ENCODE measurements around the gene CRACR2B. TPM values are rescaled to one million over a fixed set of nuclear protein-coding genes. Genes with fewer than 3 reads are reported as not detected.

Gene CRACR2B
- total RNA-seq, 1 donor from 2014 or later, result 50.9 TPM

DNA sequence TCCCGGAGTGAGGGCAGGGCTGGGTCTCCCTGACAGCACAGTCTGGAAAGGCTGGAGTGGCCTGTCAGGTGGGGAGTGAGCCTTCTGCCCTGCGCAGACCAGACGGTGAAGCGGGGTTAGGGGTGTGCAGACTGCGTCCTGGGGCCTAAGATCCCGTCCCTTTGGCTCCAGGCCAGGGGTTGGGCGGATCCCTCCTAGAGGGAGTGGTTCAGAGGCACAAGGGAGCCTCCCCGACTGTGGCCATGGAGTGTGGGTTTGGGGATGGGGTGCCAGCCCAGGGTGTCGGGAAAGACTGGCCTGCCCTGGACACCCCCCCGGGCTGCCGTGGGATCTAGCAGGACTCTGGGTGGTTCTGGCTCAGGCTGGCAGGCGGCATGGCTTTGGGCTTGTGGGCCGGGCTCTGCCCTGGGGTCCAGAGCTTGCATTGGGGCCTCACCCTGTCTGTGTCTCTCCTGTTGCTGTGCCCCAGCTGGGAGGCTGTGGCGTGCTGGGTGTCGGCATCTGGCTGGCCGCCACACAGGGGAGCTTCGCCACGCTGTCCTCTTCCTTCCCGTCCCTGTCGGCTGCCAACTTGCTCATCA, 34.5 kb downstream of the CRACR2B start:
- Mint-ChIP-seq H3K9me3 (ENCODE audit: low read depth) (no peaks in the 10 kb centered on the region), H3K36me3 (ENCODE audit: insufficient read depth) (no peaks in the 10 kb centered on the region), H3K4me3 (ENCODE audit: low read depth) (no peak overlapping the region), H3K27me3 (no peaks in the 10 kb centered on the region), H3K4me1 (ENCODE audit: low read depth) (peaks cover 2% of the 10 kb centered on the region), H3K27ac (peak overlapping the region; percentile 33)
- DNase-seq (ENCODE audit: low spot score, unreplicated experiment), result no peak
- TF ChIP-seq, protein P1, sequence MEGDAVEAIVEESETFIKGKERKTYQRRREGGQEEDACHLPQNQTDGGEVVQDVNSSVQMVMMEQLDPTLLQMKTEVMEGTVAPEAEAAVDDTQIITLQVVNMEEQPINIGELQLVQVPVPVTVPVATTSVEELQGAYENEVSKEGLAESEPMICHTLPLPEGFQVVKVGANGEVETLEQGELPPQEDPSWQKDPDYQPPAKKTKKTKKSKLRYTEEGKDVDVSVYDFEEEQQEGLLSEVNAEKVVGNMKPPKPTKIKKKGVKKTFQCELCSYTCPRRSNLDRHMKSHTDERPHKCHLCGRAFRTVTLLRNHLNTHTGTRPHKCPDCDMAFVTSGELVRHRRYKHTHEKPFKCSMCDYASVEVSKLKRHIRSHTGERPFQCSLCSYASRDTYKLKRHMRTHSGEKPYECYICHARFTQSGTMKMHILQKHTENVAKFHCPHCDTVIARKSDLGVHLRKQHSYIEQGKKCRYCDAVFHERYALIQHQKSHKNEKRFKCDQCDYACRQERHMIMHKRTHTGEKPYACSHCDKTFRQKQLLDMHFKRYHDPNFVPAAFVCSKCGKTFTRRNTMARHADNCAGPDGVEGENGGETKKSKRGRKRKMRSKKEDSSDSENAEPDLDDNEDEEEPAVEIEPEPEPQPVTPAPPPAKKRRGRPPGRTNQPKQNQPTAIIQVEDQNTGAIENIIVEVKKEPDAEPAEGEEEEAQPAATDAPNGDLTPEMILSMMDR (IDR thresholded peaks at IDR 0.05; ENCODE audit: unreplicated experiment), result no peak

DNA sequence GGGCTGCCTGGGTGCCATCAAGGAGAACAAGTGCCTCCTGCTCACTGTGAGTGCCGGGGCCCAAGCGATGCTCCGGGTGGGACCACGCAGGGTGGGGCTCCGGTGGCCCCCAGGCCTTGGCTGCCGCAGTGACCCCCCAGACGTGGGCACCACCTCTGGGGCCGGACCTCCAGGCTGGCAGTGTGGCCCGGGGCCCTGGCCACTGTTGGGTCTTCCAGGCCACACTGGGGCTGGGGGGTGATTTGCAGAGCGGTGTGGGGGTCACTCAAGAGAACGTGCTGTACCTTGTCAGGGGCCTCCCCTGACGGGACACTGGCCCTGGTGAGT, 34.9 kb downstream of the CRACR2B start:
- H3K27me3 Mint-ChIP-seq, result no peaks in the 10 kb centered on the region
- no peak for DNase-seq (ENCODE audit: low spot score, unreplicated experiment)
- TF ChIP-seq, protein P1 (IDR thresholded peaks at IDR 0.05; ENCODE audit: unreplicated experiment), result no peak
- peaks cover 2% of the 10 kb centered on the region for H3K4me1 Mint-ChIP-seq (ENCODE audit: low read depth)
- no peaks in the 10 kb centered on the region for H3K36me3 Mint-ChIP-seq (ENCODE audit: insufficient read depth)
- no peaks in the 10 kb centered on the region for H3K9me3 Mint-ChIP-seq (ENCODE audit: low read depth)
- no peak overlapping the region for H3K4me3 Mint-ChIP-seq (ENCODE audit: low read depth)
- H3K27ac Mint-ChIP-seq, result no peak overlapping the region

DNA sequence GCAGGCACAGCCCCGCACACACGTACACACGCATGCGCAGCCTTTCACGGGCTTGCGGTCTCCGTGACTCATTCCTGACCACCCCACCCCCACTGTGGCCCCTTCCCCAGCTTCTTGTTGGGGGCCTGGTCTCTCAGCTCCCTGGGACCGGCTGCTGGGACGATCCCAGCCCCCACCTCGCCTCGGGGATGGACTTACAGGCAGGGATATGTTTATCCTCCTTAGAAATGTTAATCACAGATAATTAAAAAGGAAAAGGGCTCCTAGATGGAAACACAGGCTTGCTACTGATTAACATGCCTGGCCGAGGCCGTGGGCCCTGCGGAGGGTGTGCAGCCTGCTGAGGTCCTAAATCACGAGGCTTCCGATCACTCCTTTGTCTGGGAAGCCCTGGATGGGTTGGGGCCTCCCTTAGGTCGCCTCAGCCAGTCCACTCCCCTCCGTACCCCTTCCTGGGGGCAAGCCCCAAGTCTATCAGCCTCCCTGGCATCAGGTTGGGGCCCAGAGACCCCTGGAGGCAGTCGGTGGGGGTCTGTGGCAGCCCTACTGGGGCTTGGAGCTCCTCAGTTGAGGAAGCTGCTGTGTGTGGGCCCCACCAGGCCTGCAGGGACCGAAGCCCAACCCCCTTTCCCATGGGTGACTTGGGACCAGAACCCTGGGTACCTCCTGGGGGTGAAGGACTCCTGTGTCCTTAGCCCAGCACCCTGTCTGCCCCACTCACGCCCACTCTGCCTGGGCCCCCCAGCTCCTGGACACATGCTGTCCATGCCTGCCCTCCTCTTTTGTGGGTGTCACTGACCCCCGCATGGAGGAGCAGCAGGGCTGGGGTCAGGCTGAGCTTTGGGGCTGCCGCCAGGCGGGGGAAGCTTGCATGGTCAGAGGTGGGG, 35.5 kb downstream of the CRACR2B start:
- H3K4me1 Mint-ChIP-seq (ENCODE audit: low read depth), result peaks cover 2% of the 10 kb centered on the region
- H3K27me3 Mint-ChIP-seq, result no peaks in the 10 kb centered on the region
- H3K27ac Mint-ChIP-seq, result no peak overlapping the region
- H3K36me3 Mint-ChIP-seq (ENCODE audit: insufficient read depth), result no peaks in the 10 kb centered on the region
- H3K9me3 Mint-ChIP-seq (ENCODE audit: low read depth), result no peaks in the 10 kb centered on the region
- no peak overlapping the region for H3K4me3 Mint-ChIP-seq (ENCODE audit: low read depth)
- TF ChIP-seq, protein P1 (IDR thresholded peaks at IDR 0.05; ENCODE audit: unreplicated experiment), result no peak
- DNase-seq (ENCODE audit: low spot score, unreplicated experiment), result no peak

DNA sequence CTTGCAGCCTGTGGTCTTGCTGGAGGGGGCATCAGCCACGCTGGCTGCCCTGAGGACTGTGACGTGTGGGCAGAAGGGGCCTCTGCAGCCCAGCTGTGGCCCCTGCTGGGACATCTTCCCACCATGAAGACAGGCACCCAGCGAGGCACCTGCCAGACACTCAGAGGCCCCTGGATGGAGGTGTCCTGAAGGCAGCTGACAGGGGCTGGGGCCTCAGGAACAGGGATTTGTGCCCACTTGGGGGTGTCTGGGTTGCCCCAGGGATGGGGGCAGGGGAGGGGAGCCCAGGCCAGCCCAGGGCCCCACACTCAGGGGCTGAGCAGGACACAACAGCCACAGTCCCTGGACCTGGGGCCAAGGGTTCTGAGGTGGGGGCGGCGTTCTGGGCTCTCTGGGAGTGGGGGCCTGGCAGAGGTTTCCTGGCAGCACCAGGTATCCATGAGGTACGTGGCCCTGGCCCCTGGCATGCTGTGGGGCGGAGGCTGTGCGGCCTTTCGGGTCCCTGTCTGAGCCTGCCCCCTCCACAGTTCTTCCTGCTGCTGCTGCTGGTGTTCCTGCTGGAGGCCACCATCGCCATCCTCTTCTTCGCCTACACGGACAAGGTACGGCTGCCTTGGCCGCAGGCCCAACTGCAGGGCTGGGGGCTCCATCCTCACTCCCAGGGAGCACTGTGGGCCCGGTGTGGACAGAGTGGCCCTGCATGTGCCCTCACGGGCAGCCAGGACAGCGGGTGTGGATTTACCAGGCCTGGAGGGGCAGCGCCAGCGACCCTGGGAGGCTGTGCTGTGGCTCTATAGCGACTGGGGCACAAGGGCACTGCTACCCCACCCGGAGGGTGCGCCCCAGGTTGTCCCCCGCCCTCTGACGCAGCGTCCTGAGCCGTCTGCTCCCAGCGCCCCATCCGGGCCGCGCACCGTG, 36.5 kb downstream of the CRACR2B start:
- H3K36me3 Mint-ChIP-seq (ENCODE audit: insufficient read depth), result no peaks in the 10 kb centered on the region
- no peaks in the 10 kb centered on the region for H3K27me3 Mint-ChIP-seq
- H3K9me3 Mint-ChIP-seq (ENCODE audit: low read depth), result no peaks in the 10 kb centered on the region
- peaks cover 2% of the 10 kb centered on the region for H3K4me1 Mint-ChIP-seq (ENCODE audit: low read depth)
- TF ChIP-seq, protein P1 (IDR thresholded peaks at IDR 0.05; ENCODE audit: unreplicated experiment), result no peak
- H3K4me3 Mint-ChIP-seq (ENCODE audit: low read depth), result no peak overlapping the region
- DNase-seq (ENCODE audit: low spot score, unreplicated experiment), result no peak
- no peak overlapping the region for H3K27ac Mint-ChIP-seq

DNA sequence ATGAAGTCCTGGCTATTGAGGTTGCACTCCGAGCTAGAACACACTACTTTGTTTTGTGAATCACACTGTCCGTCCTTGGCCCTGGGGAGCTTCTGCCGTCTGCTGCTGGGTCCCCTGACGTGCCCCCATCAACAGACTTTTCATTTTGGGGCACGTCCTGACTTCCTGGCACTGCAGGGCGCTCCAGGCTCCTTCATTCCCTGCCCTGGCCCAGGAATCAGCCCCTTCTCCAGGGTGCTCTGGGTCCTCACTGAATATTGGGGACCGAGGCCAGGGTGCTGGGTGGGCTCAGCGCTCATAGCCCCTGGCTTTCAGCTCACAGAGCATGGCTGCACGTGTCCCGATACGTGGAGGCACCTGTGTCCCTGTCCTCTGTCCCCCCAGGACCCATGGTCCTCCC, 37.2 kb downstream of the CRACR2B start:
- Mint-ChIP-seq H3K4me1 (ENCODE audit: low read depth) (peaks cover 2% of the 10 kb centered on the region), H3K4me3 (ENCODE audit: low read depth) (no peak overlapping the region), H3K9me3 (ENCODE audit: low read depth) (no peaks in the 10 kb centered on the region), H3K27me3 (no peaks in the 10 kb centered on the region), H3K27ac (peak overlapping the region; percentile 86), H3K36me3 (ENCODE audit: insufficient read depth) (no peaks in the 10 kb centered on the region)
- TF ChIP-seq, protein P1 (IDR thresholded peaks at IDR 0.05; ENCODE audit: unreplicated experiment), result no peak
- no peak for DNase-seq (ENCODE audit: low spot score, unreplicated experiment)

Measured in progenitor cell of endocrine pancreas (in vitro differentiated cells).